ENCODE results near the gene WSB1.

GRCh38 chr17:27293359-27293897 is 486 bp upstream of the WSB1 start:
- TF ChIP-seq AEBP2 (tag by site-specific recombination; IDR thresholded peaks at IDR 0.05; ENCODE audit: borderline replicate concordance) (no peak), CTCF (tag by site-specific recombination; IDR thresholded peaks at IDR 0.05) (no peak), MEIS1 (CRISPR knock-in tag; IDR thresholded peaks at IDR 0.05; ENCODE audit: borderline replicate concordance) (no peak), ATF2 (tag by site-specific recombination; IDR thresholded peaks at IDR 0.05; ENCODE audit: low read depth) (no peak)

Measured in HEK293 (cell line).